Adipose tissue (tissue), 3 donors: ENCODE measurements around the gene NMT1. TPM values are rescaled to one million over a fixed set of nuclear protein-coding genes. Genes with fewer than 3 reads are reported as not detected.

Experiments used
- H3K27ac ChIP-seq: one replicate; pipeline ENCODE4 v1.5.1; 2013; ENCODE audit warnings: low read depth, low read length
- WGBS, 3 donors: extraction: QIAGEN DNeasy Blood & Tissue Kit; methylation state at CpG; one replicate each; pipeline ENCODE4 v1.1.7; 2013; 5-methylcytosine and 5-hydroxymethylcytosine counted together
- polyA plus RNA-seq, 3 donors: library from polyadenylated mRNA; stranded (reverse); fragments of 200-250 nt; gene quantifications; one replicate each; pipeline ENCODE4 v1.2.3, GENCODE V29; 2013
- donor health status: healthy with polysubstance abuse.
- donor health status: Bipolar disorder and iron deficiency.
- donor health status: healthy.

The NMT1 gene
- polyA plus RNA-seq, result 10 to 100 TPM; 22.1 to 46.5 (median 41.2) TPM

- H3K27ac ChIP-seq, result no peak within 1 kb of the TSS
- 0% methylated on average over 50 of the region's 50 CpGs for WGBS, 3 donors
These were observed at the start of gene NMT1 for GRCh38 chr17:45060797-45061605. TSS of gene NMT1 (plus strand) at chr17:45061317. CDS start at chr17:45061330, 13 bp downstream.

- WGBS, 3 donors, result 55 to 100% (median 90%) methylated on average over 1 of the region's 1 CpG
- no peak overlapping the region for H3K27ac ChIP-seq
These were observed 49.4 kb upstream of the NMT1 start for GRCh38 chr17:45011767-45012166.

GRCh38 chr17:45013021-45013997 lies 47.8 kb upstream of the NMT1 start:
- H3K27ac ChIP-seq, result no peak overlapping the region
- 64 to 82% (median 64%) methylated on average over 14 to 17 of the region's 17 CpGs for WGBS, 3 donors

GRCh38 chr17:45016237-45016636 lies 44.9 kb upstream of the NMT1 start:
- H3K27ac ChIP-seq, result no peak overlapping the region
- 28 to 79% (median 76%) methylated on average over 7 of the region's 7 CpGs for WGBS, 3 donors

GRCh38 chr17:45016823-45017222 lies 44.3 kb upstream of the NMT1 start:
- 43 to 80% (median 72%) methylated on average over 4 to 5 of the region's 5 CpGs for WGBS, 3 donors
- H3K27ac ChIP-seq, result no peak overlapping the region

DNA sequence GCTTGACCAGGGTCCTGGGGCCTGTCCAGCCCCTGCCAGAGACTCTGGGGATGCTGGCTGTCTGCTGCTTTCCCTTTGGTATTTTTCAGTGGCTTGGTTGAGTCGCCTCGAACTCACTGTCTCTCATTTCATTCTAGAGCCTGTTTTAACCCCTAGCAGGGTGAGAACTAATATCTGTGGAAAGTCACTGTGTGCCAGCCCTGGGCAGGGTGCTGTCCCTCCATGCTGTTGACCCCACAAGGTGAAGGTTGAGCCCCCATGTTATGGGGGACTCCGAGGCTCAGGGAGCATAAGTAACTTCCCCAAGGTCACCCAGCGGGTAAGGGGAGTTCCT lies 42.6 kb upstream of the NMT1 start:
- WGBS, 3 donors, result 13 to 27% (median 23%) methylated on average over 4 of the region's 4 CpGs

GRCh38 chr17:45018848-45019711 lies 42.0 kb upstream of the NMT1 start:
- WGBS, 3 donors, result 2 to 3% (median 3%) methylated on average over 77 to 82 of the region's 82 CpGs
- no peak overlapping the region for H3K27ac ChIP-seq

More for the DNA sequence above, 42.6 kb upstream of the NMT1 start:
- no peak overlapping the region for H3K27ac ChIP-seq

- no peak overlapping the region for H3K27ac ChIP-seq
- WGBS, 3 donors, result 27 to 43% (median 28%) methylated on average over 17 of the region's 17 CpGs
These were observed 40.6 kb upstream of the NMT1 start for GRCh38 chr17:45020354-45021138.

GRCh38 chr17:45021607-45022287 lies 39.4 kb upstream of the NMT1 start:
- whole genome bisulfite sequencing, 3 donors, result 2 to 4% (median 3%) methylated on average over 57 of the region's 57 CpGs
- H3K27ac ChIP-seq, result no peak overlapping the region

DNA sequence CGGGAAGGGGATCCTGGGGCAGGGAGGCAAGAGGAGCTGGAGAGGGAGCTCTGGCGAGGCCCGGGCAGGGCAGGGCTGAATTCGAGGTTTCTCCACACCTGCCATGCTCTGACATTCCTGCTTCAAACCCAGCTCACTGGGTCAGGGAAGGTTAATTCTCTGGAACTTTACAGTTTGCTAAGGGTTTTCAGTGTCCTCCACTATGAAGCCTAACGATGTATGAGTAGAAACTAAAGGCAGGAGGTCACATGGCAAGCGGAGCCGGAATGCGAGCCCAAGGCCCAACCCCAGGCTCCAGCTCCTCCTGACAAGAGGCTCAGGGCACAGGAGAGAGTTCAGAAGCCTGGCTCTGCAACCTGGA lies 38.8 kb upstream of the NMT1 start:
- WGBS, 3 donors, result 58 to 68% (median 64%) methylated on average over 8 of the region's 8 CpGs
- H3K27ac ChIP-seq, result no peak overlapping the region

DNA sequence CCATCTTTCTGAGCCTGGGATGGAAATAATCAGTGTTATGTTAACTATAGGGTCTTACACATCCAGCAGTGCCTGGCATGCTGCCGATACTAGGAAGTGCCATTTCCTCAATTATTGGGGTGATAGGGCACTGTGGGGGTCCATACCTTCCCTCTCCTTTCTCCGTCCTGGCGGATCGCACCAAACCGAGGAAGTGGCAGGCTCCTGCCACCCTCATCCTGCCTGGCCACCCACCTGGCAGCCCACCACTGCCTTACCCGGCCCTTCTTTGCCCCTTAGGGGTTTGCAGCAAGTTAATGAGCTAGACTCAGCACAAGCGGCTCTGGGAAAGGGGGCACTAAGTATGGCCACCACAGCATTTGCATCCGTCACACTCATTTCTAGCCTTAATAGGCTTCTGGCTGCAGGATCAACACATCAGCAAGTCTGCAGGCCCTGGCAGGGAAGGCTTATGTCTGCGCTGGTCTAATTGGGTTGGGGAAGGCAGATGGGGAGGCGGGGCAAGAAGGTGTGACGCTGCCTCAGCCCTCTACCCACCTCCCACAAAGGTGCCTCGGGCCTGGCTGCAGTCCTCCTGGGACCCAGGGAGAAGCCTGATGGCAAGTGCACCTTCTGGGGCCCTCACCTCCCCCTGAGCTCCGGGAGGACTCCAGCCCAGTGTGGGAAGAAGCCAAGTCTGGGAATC lies 38.3 kb upstream of the NMT1 start:
- no peak overlapping the region for H3K27ac ChIP-seq
- WGBS, 3 donors, result 77 to 86% (median 81%) methylated on average over 13 of the region's 13 CpGs

GRCh38 chr17:45029096-45029495 lies 32.0 kb upstream of the NMT1 start:
- 86 to 93% (median 90%) methylated on average over 7 of the region's 7 CpGs for WGBS, 3 donors
- no peak overlapping the region for H3K27ac ChIP-seq

DNA sequence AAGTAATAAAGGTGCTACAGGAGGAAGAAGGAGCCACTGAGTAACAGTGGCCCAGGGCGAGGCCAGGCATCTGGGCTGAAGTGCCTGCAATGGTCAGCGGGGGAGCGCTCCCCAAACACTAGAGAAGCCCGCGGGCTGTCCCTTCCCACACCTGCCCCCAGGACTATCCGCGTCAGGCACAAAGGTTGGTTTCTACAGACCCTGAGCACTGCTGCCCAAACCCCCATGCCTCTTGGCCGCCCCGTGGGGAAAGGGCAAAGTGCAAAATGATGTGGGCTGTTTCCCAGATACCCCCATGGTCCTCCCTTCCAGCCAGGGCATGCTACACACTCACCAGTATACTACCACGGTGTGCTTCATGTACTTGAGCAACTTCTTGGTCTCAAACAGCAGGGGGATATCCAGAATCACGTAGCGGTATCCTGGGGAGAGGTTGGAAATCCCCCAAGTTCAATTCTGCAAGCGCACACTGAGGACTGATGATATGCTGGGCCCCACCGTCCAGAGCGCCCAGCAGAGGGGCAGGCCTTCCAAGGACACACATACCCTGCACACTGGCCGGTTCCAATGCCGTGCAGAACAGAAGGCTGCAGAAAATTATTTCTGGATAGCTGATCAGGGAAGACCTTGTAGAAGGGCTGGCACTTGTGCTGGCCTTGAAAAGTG lies 31.2 kb upstream of the NMT1 start:
- WGBS, 3 donors, result 84 to 91% (median 84%) methylated on average over 17 of the region's 17 CpGs
- H3K27ac ChIP-seq, result no peak overlapping the region

- 77 to 89% (median 86%) methylated on average over 6 of the region's 6 CpGs for WGBS, 3 donors
- H3K27ac ChIP-seq, result no peak overlapping the region
These were observed 30.4 kb upstream of the NMT1 start for GRCh38 chr17:45030733-45031132.

- WGBS, 3 donors, result 71 to 74% (median 71%) methylated on average over 14 of the region's 14 CpGs
- H3K27ac ChIP-seq, result no peak overlapping the region
These were observed 29.6 kb upstream of the NMT1 start for GRCh38 chr17:45031231-45032173.
